NOMO-1 treated with dmso at 0.1 percent for 144 hours (cell line): ENCODE measurements around the gene FGF22.

Source experiments
- DNase-seq: peaks from one replicate; lab custom pipeline; 2025; ENCODE audit not compliant: unreplicated experiment; lab: John Stamatoyannopoulos, UW

The FGF22 gene

GRCh38 chr19:677601-678436 is 38.1 kb downstream of the FGF22 start:
- DNase-seq = no peak

GRCh38 chr19:678791-679388 is 39.2 kb downstream of the FGF22 start:
- no peak for DNase-seq

GRCh38 chr19:679418-680286 is 40.0 kb downstream of the FGF22 start:
- DNase-seq = no peak

- peak; percentile 96 for DNase-seq
Observed at GRCh38 chr19:680287-681028, 40.8 kb downstream of the FGF22 start.

GRCh38 chr19:681029-682019 is 41.6 kb downstream of the FGF22 start:
- DNase-seq = no peak

GRCh38 chr19:682678-683320 is 43.1 kb downstream of the FGF22 start:
- DNase-seq = no peak

- no peak for DNase-seq
Observed at GRCh38 chr19:685454-685931, 45.8 kb downstream of the FGF22 start.

- DNase-seq = no peak
Observed at GRCh38 chr19:686589-687297, 47.1 kb downstream of the FGF22 start.

GRCh38 chr19:687569-688166 is 48.0 kb downstream of the FGF22 start:
- no peak for DNase-seq

GRCh38 chr19:688214-688613 is 48.5 kb downstream of the FGF22 start:
- no peak for DNase-seq

- no peak for DNase-seq
Observed at GRCh38 chr19:688992-689391, 49.3 kb downstream of the FGF22 start.

GRCh38 chr19:690203-690602 is 50.5 kb downstream of the FGF22 start:
- DNase-seq = no peak
